Measurements from ENCODE around the gene PPP1CB. TPM values are rescaled to one million over a fixed set of nuclear protein-coding genes. Genes with fewer than 3 reads are reported as not detected.
"Not testable (repeated sequence)": the region's sequence is repeated elsewhere in the genome, so short reads cannot be mapped to it uniquely, and the experiment has no call there.

Gene PPP1CB
- total and polyA plus RNA-seq, 12 donors = 46.7 to 272 (median 190) TPM

GRCh38 chr2:28782423-28782822 lies 30.8 kb downstream of the PPP1CB start:
- no peak for DNase-seq
- no peaks in the 10 kb centered on the region for H3K27me3 ChIP-seq
- no peak overlapping the region for H3K4me3 ChIP-seq
- TF ChIP-seq, protein P1, sequence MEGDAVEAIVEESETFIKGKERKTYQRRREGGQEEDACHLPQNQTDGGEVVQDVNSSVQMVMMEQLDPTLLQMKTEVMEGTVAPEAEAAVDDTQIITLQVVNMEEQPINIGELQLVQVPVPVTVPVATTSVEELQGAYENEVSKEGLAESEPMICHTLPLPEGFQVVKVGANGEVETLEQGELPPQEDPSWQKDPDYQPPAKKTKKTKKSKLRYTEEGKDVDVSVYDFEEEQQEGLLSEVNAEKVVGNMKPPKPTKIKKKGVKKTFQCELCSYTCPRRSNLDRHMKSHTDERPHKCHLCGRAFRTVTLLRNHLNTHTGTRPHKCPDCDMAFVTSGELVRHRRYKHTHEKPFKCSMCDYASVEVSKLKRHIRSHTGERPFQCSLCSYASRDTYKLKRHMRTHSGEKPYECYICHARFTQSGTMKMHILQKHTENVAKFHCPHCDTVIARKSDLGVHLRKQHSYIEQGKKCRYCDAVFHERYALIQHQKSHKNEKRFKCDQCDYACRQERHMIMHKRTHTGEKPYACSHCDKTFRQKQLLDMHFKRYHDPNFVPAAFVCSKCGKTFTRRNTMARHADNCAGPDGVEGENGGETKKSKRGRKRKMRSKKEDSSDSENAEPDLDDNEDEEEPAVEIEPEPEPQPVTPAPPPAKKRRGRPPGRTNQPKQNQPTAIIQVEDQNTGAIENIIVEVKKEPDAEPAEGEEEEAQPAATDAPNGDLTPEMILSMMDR (IDR thresholded peaks at IDR 0.05) = no peak
- no peak for TF ChIP-seq POLR2A (IDR thresholded peaks at IDR 0.05)
- peaks cover 0 to 94% of the 10 kb centered on the region in 2 donors for H3K36me3 ChIP-seq (replicated peaks in 1 of 2)
- H3K27ac ChIP-seq = no peak overlapping the region
- H3K9me3 ChIP-seq (replicated peaks in 1 of 3) = no peaks in the 10 kb centered on the region
- 50 to 75% (median 63%) methylated on average over 3 of the region's 3 CpGs for WGBS, 4 donors
- H3K4me1 ChIP-seq (replicated peaks in 1 of 2) = peaks cover 0 to 8% of the 10 kb centered on the region in 2 donors
- intact Hi-C loops (cut with DNase I) = no loop called here

DNA sequence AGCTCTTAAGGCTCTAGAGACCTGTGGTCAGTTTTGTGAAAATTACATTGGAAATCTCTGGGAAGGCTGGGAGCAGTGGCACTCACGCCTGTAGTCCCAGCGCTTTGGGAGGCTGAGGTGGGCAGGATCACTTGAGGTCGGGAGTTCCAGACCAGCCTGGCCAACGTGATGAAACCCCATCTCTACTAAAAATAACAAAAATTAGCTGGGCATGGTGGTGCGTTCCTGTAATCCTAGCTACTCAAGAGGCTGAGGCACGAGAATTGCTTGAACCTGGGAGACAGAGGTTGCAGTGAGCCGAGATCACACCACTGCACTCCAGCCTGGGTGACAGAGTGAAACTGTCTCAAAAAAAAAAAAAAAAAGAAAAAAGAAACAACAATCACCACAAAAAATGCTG lies 32.9 kb downstream of the PPP1CB start:
- WGBS, 4 donors = 82 to 92% (median 88%) methylated on average over 7 of the region's 7 CpGs
- peaks cover 0 to 94% of the 10 kb centered on the region in 2 donors for H3K36me3 ChIP-seq (replicated peaks in 1 of 2)
- intact Hi-C loops (cut with DNase I); H3K27me3 ChIP-seq; H3K4me1 ChIP-seq (replicated peaks in 1 of 2); H3K27ac ChIP-seq; DNase-seq; H3K4me3 ChIP-seq; H3K9me3 ChIP-seq (replicated peaks in 1 of 3): not testable (repeated sequence)

DNA sequence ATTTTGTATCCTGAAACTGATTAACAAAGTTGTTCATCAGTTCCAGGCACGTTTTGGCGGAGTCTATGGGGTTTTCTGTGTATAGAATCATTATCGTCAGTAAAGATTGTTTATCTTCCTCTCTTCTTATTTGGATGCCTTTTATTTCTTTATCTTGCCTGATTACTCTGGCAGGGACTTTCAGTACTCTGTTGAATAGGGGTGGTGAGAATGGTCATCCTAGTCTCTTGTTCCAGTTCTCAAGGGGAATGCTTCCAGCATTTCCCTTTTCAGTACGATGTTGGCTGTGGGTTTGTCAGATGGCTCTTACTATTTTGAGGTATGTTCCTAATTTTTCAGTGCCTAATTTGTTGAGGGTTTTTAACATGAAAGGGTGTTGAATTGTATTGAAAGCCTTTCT lies 45.0 kb downstream of the PPP1CB start:
- no peaks in the 10 kb centered on the region for H3K9me3 ChIP-seq (replicated peaks in 1 of 3)
- peaks cover 0 to 30% of the 10 kb centered on the region in 2 donors for H3K36me3 ChIP-seq (replicated peaks in 1 of 2)
- no peak overlapping the region for H3K4me3 ChIP-seq
- intact Hi-C loops (cut with DNase I) = no loop called here
- no peaks in the 10 kb centered on the region for H3K27me3 ChIP-seq
- WGBS, 4 donors = 81 to 87% (median 84%) methylated on average over 4 of the region's 4 CpGs
- no peak for TF ChIP-seq POLR2A (IDR thresholded peaks at IDR 0.05)
- TF ChIP-seq, protein P1 (IDR thresholded peaks at IDR 0.05) = no peak
- DNase-seq = no peak
- H3K27ac ChIP-seq = no peak overlapping the region
- H3K4me1 ChIP-seq (replicated peaks in 1 of 2) = peaks cover 0 to 12% of the 10 kb centered on the region in 2 donors

DNA sequence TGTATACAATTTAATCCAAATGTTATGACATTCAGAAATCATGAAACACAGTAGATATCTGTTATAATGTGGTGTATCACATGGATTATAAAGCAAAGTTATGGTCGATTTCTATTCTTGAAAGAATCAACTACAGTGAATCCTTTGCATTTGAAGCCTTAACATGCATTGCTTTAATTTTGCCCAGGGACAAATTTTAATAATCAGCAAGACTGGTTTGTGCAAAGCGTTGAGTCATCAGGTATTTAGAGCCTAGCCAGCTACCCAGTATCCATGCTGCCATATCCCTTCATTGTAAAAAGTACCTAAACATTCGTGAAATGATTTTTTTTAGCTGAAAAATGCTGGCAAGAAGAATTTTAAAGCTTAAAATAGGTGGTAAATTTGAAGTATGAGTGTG lies 50.1 kb downstream of the PPP1CB start:
- Histone ChIP-seq H3K36me3 (replicated peaks in 1 of 2) (peaks cover 0 to 25% of the 10 kb centered on the region in 2 donors), H3K27me3 (no peaks in the 10 kb centered on the region), H3K9me3 (replicated peaks in 1 of 3) (no peaks in the 10 kb centered on the region), H3K27ac (no peak overlapping the region), H3K4me3 (no peak overlapping the region), H3K4me1 (replicated peaks in 1 of 2) (peaks cover 0 to 24% of the 10 kb centered on the region in 2 donors)
- DNase-seq = no peak
- TF ChIP-seq, protein P1 (IDR thresholded peaks at IDR 0.05) = no peak
- TF ChIP-seq POLR2A (IDR thresholded peaks at IDR 0.05) = no peak
- intact Hi-C loops (cut with DNase I) = no loop called here
- WGBS, 4 donors = 83 to 89% (median 85%) methylated on average over 3 of the region's 3 CpGs

- intact Hi-C loops (cut with DNase I) = no loop called here
- WGBS, 4 donors = 69 to 81% (median 72%) methylated on average over 4 of the region's 4 CpGs
- Histone ChIP-seq H3K9me3 (replicated peaks in 1 of 3) (no peaks in the 10 kb centered on the region), H3K27me3 (no peaks in the 10 kb centered on the region), H3K4me1 (replicated peaks in 1 of 2) (peaks cover 0 to 24% of the 10 kb centered on the region in 2 donors), H3K4me3 (no peak overlapping the region), H3K27ac (peak overlapping the region in 3 of 5 donors; percentile 4 to 29 (median 9)), H3K36me3 (replicated peaks in 1 of 2) (peaks cover 0 to 22% of the 10 kb centered on the region in 2 donors)
- TF ChIP-seq, protein P1 (IDR thresholded peaks at IDR 0.05) = no peak
- TF ChIP-seq POLR2A (IDR thresholded peaks at IDR 0.05) = no peak
- DNase-seq = no peak
Observed at GRCh38 chr2:28802975-28803429, 51.4 kb downstream of the PPP1CB start.

Measured in adrenal gland (tissue), 12 donors.